Small intestine (tissue), 7 donors: ENCODE results near the gene SLC39A9. TPM values are rescaled to one million over a fixed set of nuclear protein-coding genes. Genes with fewer than 3 reads are reported as not detected.

Source experiments
- DNase-seq, 2 donors: peaks; one replicate each; pipeline versions ENCODE4 v3.0.0 to v3.0.0-alpha.2; 2013
- FAIRE-seq: peaks from 2 replicates; lab custom pipeline; 2012; peaks lifted over from hg19 to GRCh38; lab: Jason Lieb, UNC
- H3K27ac ChIP-seq, 3 donors: one replicate each; pipeline ENCODE4 v1.5.1; 2013; ENCODE audit warnings: low read length in 2 of 3, mild to moderate bottlenecking in 2 of 3, control low read depth in 1 of 3, inconsistent platforms in 1 of 3, low read depth in 1 of 3, moderate library complexity in 1 of 3
- H3K27me3 ChIP-seq, 3 donors: one replicate each; pipeline ENCODE4 v1.6.1; 2013; ENCODE audit warnings: low read length in 3 of 3, inconsistent platforms in 1 of 3; ENCODE audit not compliant: control insufficient read depth in 3 of 3, insufficient read depth in 3 of 3
- H3K36me3 ChIP-seq, 3 donors: one replicate each; pipeline ENCODE4 v1.6.1; 2013; ENCODE audit warnings: low read length in 3 of 3, inconsistent platforms in 1 of 3, low read depth in 1 of 3, mild to moderate bottlenecking in 1 of 3, moderate library complexity in 1 of 3; ENCODE audit not compliant: control insufficient read depth in 3 of 3, insufficient read depth in 2 of 3
- H3K4me1 ChIP-seq, 3 donors: one replicate each; pipeline ENCODE4 v1.6.1; 2013; ENCODE audit warnings: low read length in 2 of 3, inconsistent platforms in 1 of 3, low read depth in 1 of 3, mild to moderate bottlenecking in 1 of 3, moderate library complexity in 1 of 3; ENCODE audit not compliant: control insufficient read depth in 3 of 3, insufficient read depth in 2 of 3
- H3K4me3 ChIP-seq, 3 donors: one replicate each; pipeline ENCODE4 v1.5.1; 2013; ENCODE audit warnings: low read length in 3 of 3, control low read depth in 1 of 3, inconsistent platforms in 1 of 3, low read depth in 1 of 3, mild to moderate bottlenecking in 1 of 3, moderate library complexity in 1 of 3
- H3K9me3 ChIP-seq, 2 donors: one replicate each; pipeline ENCODE4 v1.6.1; 2013; ENCODE audit warnings: low read depth in 1 of 2, low read length in 1 of 2; ENCODE audit not compliant: control insufficient read depth in 2 of 2, insufficient read depth in 1 of 2
- WGBS, 3 donors: extraction: QIAGEN DNeasy Blood & Tissue Kit; methylation state at CpG; one replicate each; pipeline ENCODE4 v1.1.7; 2013; 5-methylcytosine and 5-hydroxymethylcytosine counted together
- polyA plus RNA-seq, 4 donors: library from polyadenylated mRNA; stranded (reverse) in 3 of 4; unstranded in 1 of 4; fragments of 200-250 nt in 3 of 4; fragments of 120-200 nt in 1 of 4; gene quantifications; one replicate each; pipeline versions ENCODE4 v1.2.1 to v1.2.3, GENCODE V29; 2013
- donor health status: healthy with polysubstance abuse.
- donor health status: control.
- donor health status: control.
- donor health status: Bipolar disorder and iron deficiency.
- donor health status: healthy.

Gene SLC39A9
- polyA plus RNA-seq, 4 donors, result 25.1 to 73.4 (median 31.6) TPM

GRCh38 chr14:69432364-69432763, 33.9 kb downstream of the SLC39A9 start:
- Histone ChIP-seq H3K36me3 (peaks cover 0 to 6% (median 6%) of the 10 kb centered on the region in 3 donors), H3K4me1 (no peaks in the 10 kb centered on the region), H3K9me3 (peaks cover 0 to 3% of the 10 kb centered on the region in 2 donors), H3K4me3 (no peak overlapping the region), H3K27ac (no peak overlapping the region), H3K27me3 (no peaks in the 10 kb centered on the region)
- whole genome bisulfite sequencing, 3 donors, result 92 to 96% (median 95%) methylated on average over 2 of the region's 2 CpGs
- DNase-seq, result no peak
- no peak for FAIRE-seq

- no peak for DNase-seq
- Histone ChIP-seq H3K9me3 (no peaks in the 10 kb centered on the region), H3K4me1 (no peaks in the 10 kb centered on the region), H3K4me3 (no peak overlapping the region), H3K27me3 (no peaks in the 10 kb centered on the region), H3K27ac (no peak overlapping the region), H3K36me3 (peaks cover 0 to 16% (median 6%) of the 10 kb centered on the region in 3 donors)
- FAIRE-seq, result no peak
- 91 to 94% (median 92%) methylated on average over 12 of the region's 12 CpGs for WGBS, 3 donors
Measured at GRCh38 chr14:69439521-69440270, 41.2 kb downstream of the SLC39A9 start.

DNA sequence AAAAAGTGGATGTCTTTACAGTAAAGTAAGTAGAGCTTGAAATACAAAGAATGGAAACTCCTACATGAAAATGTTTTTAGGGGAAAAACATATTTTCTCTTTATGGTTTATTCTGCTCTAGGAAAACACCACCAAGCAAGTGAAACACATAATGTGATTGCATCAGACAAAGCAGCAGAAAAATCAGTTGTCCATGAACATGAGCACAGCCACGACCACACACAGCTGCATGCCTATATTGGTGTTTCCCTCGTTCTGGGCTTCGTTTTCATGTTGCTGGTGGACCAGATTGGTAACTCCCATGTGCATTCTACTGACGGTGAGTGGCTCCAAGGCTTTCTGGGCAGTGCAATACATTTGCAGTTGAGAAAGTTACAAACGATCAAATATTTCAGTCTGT, 43.5 kb downstream of the SLC39A9 start:
- no peaks in the 10 kb centered on the region for H3K9me3 ChIP-seq
- no peak overlapping the region for H3K27ac ChIP-seq
- 87 to 89% (median 87%) methylated on average over 5 of the region's 5 CpGs for WGBS, 3 donors
- no peaks in the 10 kb centered on the region for H3K4me1 ChIP-seq
- no peak overlapping the region for H3K4me3 ChIP-seq
- DNase-seq (no peak), FAIRE-seq (no peak)
- peaks cover 0 to 19% (median 6%) of the 10 kb centered on the region in 3 donors for H3K36me3 ChIP-seq
- no peaks in the 10 kb centered on the region for H3K27me3 ChIP-seq

- Histone ChIP-seq H3K4me1 (no peaks in the 10 kb centered on the region), H3K4me3 (no peak overlapping the region), H3K27me3 (no peaks in the 10 kb centered on the region), H3K27ac (no peak overlapping the region), H3K36me3 (peaks cover 0 to 24% (median 6%) of the 10 kb centered on the region in 3 donors), H3K9me3 (no peaks in the 10 kb centered on the region)
- DNase-seq (no peak), FAIRE-seq (no peak)
- 91 to 97% (median 96%) methylated on average over 5 of the region's 5 CpGs for WGBS, 3 donors
Measured at GRCh38 chr14:69443296-69443805, 44.9 kb downstream of the SLC39A9 start.

DNA sequence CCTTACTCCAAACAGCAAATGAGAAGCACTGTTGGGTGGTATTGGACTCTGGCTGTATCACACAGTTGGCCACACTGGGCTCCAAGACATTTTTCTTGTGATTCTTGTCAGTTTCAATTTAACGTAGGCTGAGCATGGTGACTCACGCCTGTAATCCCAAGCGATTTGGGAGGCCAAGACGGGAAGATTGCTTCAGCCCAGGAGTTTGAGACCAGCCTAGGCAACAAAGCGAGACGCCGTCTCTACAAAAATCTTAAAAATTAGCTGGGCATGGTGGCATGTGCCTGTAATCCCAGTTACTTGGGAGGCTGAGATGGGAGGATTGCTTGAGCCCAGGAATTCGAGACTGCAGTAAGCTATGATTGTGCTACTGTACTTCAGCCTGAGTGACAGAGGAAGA, 50.7 kb downstream of the SLC39A9 start:
- 96 to 97% (median 97%) methylated on average over 8 of the region's 8 CpGs for WGBS, 3 donors
- Histone ChIP-seq H3K4me1 (no peaks in the 10 kb centered on the region), H3K4me3 (no peak overlapping the region), H3K27me3 (no peaks in the 10 kb centered on the region), H3K27ac (no peak overlapping the region), H3K9me3 (no peaks in the 10 kb centered on the region), H3K36me3 (peaks cover 0 to 23% (median 6%) of the 10 kb centered on the region in 3 donors)
- no peak for FAIRE-seq
- DNase-seq, result no peak

DNA sequence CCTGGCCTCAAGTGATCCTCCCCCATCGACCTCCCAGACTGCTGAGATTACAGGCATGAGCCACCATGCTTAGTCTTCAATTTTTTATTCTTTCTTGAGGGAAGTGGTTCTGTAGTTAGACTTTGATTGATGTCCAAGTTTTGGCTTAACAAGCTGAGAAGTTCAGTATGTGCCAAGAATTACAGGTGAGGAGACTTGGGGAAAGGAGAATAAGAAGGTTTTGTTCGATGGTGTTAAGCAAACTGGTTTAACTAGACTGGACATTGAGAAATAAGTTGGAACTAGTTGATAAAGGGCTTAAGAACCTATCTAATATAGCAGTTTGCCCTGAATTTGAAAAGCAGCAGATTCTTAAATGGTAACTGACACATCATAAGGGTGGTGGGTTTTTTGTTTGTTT, 53.4 kb downstream of the SLC39A9 start:
- Histone ChIP-seq H3K4me3 (no peak overlapping the region), H3K4me1 (no peaks in the 10 kb centered on the region), H3K27ac (no peak overlapping the region), H3K9me3 (no peaks in the 10 kb centered on the region), H3K36me3 (peaks cover 6 to 19% (median 11%) of the 10 kb centered on the region in 3 donors), H3K27me3 (no peaks in the 10 kb centered on the region)
- 74 to 88% (median 87%) methylated on average over 2 of the region's 2 CpGs for WGBS, 3 donors
- FAIRE-seq, result no peak
- DNase-seq, result no peak

- Histone ChIP-seq H3K9me3 (no peaks in the 10 kb centered on the region), H3K4me1 (no peaks in the 10 kb centered on the region), H3K27ac (no peak overlapping the region), H3K36me3 (peaks cover 14 to 18% (median 17%) of the 10 kb centered on the region in 3 donors), H3K27me3 (no peaks in the 10 kb centered on the region), H3K4me3 (no peak overlapping the region)
- FAIRE-seq, result no peak
- DNase-seq, result no peak
- 83 to 91% (median 87%) methylated on average over 11 of the region's 11 CpGs for WGBS, 3 donors
Measured at GRCh38 chr14:69458350-69458749, 59.9 kb downstream of the SLC39A9 start.

DNA sequence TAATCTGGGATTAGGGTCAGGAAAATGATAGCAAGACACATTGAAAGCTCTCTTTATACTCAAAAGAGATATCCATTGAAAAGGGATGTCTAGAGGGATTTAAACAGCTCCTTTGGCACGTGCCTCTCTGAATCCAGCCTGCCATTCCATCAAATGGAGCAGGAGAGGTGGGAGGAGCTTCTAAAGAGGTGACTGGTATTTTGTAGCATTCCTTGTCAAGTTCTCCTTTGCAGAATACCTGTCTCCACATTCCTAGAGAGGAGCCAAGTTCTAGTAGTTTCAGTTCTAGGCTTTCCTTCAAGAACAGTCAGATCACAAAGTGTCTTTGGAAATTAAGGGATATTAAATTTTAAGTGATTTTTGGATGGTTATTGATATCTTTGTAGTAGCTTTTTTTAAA, 60.6 kb downstream of the SLC39A9 start:
- DNase-seq (no peak), FAIRE-seq (no peak)
- WGBS, 3 donors, result 46 to 66% (median 64%) methylated on average over 1 of the region's 1 CpG
- Histone ChIP-seq H3K27me3 (no peaks in the 10 kb centered on the region), H3K4me3 (no peak overlapping the region), H3K4me1 (no peaks in the 10 kb centered on the region), H3K36me3 (peaks cover 13 to 18% (median 14%) of the 10 kb centered on the region in 3 donors), H3K27ac (no peak overlapping the region), H3K9me3 (no peaks in the 10 kb centered on the region)
